HEK293 (cell line): ENCODE measurements around the gene DLG2.

Experiments used
- TF ChIP-seq, protein P1 (sequence below): fragments of 450-650 bp; formaldehyde crosslinking; IDR thresholded peaks from 2 replicates; pipeline ENCODE4 v1.5.1; 2016; ENCODE audit warnings: missing biosample characterization, missing genetic modification characterization
- TF ChIP-seq, protein P2 (sequence below): fragments of 450-650 bp; formaldehyde crosslinking; IDR thresholded peaks from 2 replicates; pipeline ENCODE4 v1.5.1; 2016; ENCODE audit warnings: missing biosample characterization, missing genetic modification characterization

GRCh38 chr11:85137597-85137996 lies 489.5 kb downstream of the DLG2 start:
- TF ChIP-seq, protein P1, sequence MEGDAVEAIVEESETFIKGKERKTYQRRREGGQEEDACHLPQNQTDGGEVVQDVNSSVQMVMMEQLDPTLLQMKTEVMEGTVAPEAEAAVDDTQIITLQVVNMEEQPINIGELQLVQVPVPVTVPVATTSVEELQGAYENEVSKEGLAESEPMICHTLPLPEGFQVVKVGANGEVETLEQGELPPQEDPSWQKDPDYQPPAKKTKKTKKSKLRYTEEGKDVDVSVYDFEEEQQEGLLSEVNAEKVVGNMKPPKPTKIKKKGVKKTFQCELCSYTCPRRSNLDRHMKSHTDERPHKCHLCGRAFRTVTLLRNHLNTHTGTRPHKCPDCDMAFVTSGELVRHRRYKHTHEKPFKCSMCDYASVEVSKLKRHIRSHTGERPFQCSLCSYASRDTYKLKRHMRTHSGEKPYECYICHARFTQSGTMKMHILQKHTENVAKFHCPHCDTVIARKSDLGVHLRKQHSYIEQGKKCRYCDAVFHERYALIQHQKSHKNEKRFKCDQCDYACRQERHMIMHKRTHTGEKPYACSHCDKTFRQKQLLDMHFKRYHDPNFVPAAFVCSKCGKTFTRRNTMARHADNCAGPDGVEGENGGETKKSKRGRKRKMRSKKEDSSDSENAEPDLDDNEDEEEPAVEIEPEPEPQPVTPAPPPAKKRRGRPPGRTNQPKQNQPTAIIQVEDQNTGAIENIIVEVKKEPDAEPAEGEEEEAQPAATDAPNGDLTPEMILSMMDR (tag by site-specific recombination), result no peak
- TF ChIP-seq, protein P2, sequence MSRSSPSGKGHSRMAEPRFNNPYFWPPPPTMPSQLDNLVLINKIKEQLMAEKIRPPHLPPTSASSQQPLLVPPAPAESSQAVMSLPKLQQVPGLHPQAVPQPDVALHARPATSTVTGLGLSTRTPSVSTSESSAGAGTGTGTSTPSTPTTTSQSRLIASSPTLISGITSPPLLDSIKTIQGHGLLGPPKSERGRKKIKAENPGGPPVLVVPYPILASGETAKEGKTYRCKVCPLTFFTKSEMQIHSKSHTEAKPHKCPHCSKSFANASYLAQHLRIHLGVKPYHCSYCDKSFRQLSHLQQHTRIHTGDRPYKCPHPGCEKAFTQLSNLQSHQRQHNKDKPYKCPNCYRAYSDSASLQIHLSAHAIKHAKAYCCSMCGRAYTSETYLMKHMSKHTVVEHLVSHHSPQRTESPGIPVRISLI (tag by site-specific recombination), result no peak
